Endothelial cell of umbilical vein (primary cell): ENCODE measurements around the gene RYR1.

Experiments used
- CTCF ChIP-seq, 2 donors: IDR thresholded peaks; 1 replicate in 1 of 2; 2 replicates in 1 of 2; pipeline ENCODE4 v1.5.1; 2011; ENCODE audit warnings: low read length in 2 of 2, mild to moderate bottlenecking in 2 of 2, moderate library complexity in 2 of 2, control low read depth in 1 of 2, inconsistent platforms in 1 of 2, low read depth in 1 of 2; ENCODE audit not compliant: insufficient read depth in 1 of 2; ENCODE audit errors: extremely low read depth in 1 of 2
- POLR2A ChIP-seq: IDR thresholded peaks from 2 replicates; pipeline ENCODE4 v1.6.1; 2012; ENCODE audit warnings: low read depth, mild to moderate bottlenecking, control low read depth, low read length

GRCh38 chr19:38559428-38560401 is 126.2 kb downstream of the RYR1 start:
- TF ChIP-seq POLR2A (no peak), CTCF (IDR thresholded peaks at IDR 0.05; ENCODE audit: extremely low read depth in 1 of 2, insufficient read depth in 1 of 2, low read depth in 1 of 2, low read length in 2 of 2) (no peak)
